Tibial nerve (tissue), 4 donors: Measurements from ENCODE around the gene WDR91.

Experiments
- EP300 ChIP-seq, 2 donors: sonication (generic); formaldehyde crosslinking; IDR thresholded peaks; one replicate each; pipeline ENCODE4 v1.6.1; 2017; ENCODE audit warnings: antibody characterized with exemption in 2 of 2, mild to moderate bottlenecking in 1 of 2
- POLR2A ChIP-seq, 2 donors: fragments of 450-650 bp; IDR thresholded peaks; one replicate each; pipeline ENCODE4 v1.6.1; 2017; ENCODE audit warnings: antibody characterized with exemption in 2 of 2, mild to moderate bottlenecking in 2 of 2, moderate library complexity in 2 of 2
- TF ChIP-seq, protein P1 (sequence below), 5 experiments: fragments of 200-600 bp in 3 of 5; fragments of 450-650 bp in 2 of 5; sonication (generic) in 3 of 5; IDR thresholded peaks; one replicate each; pipeline ENCODE4 v1.5.1; 2016 to 2019; ENCODE audit warnings: antibody characterized with exemption in 5 of 5, mild to moderate bottlenecking in 3 of 5, moderate library complexity in 2 of 5

DNA sequence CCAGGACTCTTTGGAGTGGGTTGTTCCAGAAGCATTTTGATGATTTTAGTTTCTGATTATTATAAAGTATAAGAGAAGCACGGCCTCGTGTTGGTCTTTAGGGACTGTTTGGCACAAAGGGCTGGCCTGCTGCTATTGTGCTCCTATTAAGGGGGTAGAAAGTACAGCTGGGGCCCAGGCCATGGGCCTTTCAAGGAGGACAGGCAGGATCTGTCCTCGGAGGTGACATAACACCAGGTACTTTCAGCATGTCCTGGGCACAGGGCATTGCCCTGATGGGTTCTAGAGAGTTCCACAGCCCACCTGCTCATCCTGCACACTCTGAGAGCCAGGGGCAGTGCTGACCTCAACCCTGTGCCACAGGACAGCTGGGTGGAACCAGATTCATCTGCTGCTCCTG, 47.3 kb upstream of the WDR91 start:
- TF ChIP-seq EP300 (IDR thresholded peaks at IDR 0.05) (no peak), POLR2A (IDR thresholded peaks at IDR 0.05) (no peak)
- TF ChIP-seq, protein P1, sequence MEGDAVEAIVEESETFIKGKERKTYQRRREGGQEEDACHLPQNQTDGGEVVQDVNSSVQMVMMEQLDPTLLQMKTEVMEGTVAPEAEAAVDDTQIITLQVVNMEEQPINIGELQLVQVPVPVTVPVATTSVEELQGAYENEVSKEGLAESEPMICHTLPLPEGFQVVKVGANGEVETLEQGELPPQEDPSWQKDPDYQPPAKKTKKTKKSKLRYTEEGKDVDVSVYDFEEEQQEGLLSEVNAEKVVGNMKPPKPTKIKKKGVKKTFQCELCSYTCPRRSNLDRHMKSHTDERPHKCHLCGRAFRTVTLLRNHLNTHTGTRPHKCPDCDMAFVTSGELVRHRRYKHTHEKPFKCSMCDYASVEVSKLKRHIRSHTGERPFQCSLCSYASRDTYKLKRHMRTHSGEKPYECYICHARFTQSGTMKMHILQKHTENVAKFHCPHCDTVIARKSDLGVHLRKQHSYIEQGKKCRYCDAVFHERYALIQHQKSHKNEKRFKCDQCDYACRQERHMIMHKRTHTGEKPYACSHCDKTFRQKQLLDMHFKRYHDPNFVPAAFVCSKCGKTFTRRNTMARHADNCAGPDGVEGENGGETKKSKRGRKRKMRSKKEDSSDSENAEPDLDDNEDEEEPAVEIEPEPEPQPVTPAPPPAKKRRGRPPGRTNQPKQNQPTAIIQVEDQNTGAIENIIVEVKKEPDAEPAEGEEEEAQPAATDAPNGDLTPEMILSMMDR (IDR thresholded peaks at IDR 0.05) = no peak
